PFSK-1 (cell line): ENCODE results near the gene MLC1.

Experiments
- FOXP2 ChIP-seq: optimal IDR thresholded peaks from 2 replicates; pipeline ENCODE3; 2011; ENCODE audit warnings: borderline replicate concordance, control low read depth, inconsistent platforms; ENCODE audit not compliant: insufficient read depth; ENCODE audit errors: extremely low read length, extremely low read depth
- POLR2AphosphoS5 ChIP-seq: IDR thresholded peaks from 2 replicates; pipeline ENCODE4 v1.6.1; 2012; ENCODE audit warnings: low read depth, mild to moderate bottlenecking, control low read depth, low read length, moderate library complexity
- SIN3A ChIP-seq: IDR thresholded peaks from 2 replicates; pipeline ENCODE4 v1.6.1; 2012; ENCODE audit warnings: mild to moderate bottlenecking, low read length, moderate library complexity, borderline replicate concordance; ENCODE audit not compliant: insufficient read depth
- TAF1 ChIP-seq: IDR thresholded peaks from 2 replicates; pipeline ENCODE4 v1.6.1; 2012; ENCODE audit warnings: low read length, control low read depth, borderline replicate concordance; ENCODE audit not compliant: insufficient read depth
- TF ChIP-seq, protein P1 (sequence below), 2 experiments: IDR thresholded peaks; 2 replicates each; pipeline versions ENCODE4 v1.6.1 to v1.8.0; 2011 to 2012; ENCODE audit warnings: low read depth in 2 of 2, low read length in 2 of 2, control low read depth in 1 of 2, inconsistent platforms in 1 of 2, mild to moderate bottlenecking in 1 of 2, moderate library complexity in 1 of 2; ENCODE audit not compliant: insufficient read depth in 1 of 2

Gene MLC1

DNA sequence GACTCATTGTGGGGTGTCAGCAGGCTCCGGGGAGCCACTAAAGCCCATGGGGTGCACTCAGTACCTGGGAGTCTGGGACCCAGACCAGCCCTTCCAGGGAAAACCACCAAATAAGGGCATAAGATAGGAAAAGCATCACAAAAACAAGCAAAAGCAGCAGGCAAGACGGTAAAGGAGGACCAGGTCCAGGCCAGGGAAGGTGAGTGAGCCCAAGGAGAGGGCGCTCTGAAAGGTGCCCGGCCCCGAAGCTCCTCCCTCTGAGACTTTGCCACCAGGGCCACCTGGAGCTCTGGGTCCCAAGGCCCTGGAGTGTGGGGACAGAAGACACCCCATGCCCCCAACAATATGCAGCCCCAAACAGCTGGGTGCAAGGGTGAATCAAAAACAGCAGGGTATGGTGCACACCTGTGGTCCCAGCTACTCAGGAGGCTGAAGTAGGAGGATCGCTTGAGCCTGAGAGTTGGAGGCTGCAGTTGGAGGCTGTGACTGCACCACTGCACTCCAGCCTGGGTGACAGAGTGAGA lies 67.5 kb downstream of the MLC1 start:
- TF ChIP-seq POLR2AphosphoS5, result no peak
- TF ChIP-seq FOXP2, result no peak
- TF ChIP-seq TAF1, result no peak
- TF ChIP-seq, protein P1, sequence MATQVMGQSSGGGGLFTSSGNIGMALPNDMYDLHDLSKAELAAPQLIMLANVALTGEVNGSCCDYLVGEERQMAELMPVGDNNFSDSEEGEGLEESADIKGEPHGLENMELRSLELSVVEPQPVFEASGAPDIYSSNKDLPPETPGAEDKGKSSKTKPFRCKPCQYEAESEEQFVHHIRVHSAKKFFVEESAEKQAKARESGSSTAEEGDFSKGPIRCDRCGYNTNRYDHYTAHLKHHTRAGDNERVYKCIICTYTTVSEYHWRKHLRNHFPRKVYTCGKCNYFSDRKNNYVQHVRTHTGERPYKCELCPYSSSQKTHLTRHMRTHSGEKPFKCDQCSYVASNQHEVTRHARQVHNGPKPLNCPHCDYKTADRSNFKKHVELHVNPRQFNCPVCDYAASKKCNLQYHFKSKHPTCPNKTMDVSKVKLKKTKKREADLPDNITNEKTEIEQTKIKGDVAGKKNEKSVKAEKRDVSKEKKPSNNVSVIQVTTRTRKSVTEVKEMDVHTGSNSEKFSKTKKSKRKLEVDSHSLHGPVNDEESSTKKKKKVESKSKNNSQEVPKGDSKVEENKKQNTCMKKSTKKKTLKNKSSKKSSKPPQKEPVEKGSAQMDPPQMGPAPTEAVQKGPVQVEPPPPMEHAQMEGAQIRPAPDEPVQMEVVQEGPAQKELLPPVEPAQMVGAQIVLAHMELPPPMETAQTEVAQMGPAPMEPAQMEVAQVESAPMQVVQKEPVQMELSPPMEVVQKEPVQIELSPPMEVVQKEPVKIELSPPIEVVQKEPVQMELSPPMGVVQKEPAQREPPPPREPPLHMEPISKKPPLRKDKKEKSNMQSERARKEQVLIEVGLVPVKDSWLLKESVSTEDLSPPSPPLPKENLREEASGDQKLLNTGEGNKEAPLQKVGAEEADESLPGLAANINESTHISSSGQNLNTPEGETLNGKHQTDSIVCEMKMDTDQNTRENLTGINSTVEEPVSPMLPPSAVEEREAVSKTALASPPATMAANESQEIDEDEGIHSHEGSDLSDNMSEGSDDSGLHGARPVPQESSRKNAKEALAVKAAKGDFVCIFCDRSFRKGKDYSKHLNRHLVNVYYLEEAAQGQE (IDR thresholded peaks at IDR 0.05; ENCODE audit: insufficient read depth in 1 of 2, low read depth in 2 of 2, low read length in 2 of 2), result no peak
- no peak for TF ChIP-seq SIN3A

DNA sequence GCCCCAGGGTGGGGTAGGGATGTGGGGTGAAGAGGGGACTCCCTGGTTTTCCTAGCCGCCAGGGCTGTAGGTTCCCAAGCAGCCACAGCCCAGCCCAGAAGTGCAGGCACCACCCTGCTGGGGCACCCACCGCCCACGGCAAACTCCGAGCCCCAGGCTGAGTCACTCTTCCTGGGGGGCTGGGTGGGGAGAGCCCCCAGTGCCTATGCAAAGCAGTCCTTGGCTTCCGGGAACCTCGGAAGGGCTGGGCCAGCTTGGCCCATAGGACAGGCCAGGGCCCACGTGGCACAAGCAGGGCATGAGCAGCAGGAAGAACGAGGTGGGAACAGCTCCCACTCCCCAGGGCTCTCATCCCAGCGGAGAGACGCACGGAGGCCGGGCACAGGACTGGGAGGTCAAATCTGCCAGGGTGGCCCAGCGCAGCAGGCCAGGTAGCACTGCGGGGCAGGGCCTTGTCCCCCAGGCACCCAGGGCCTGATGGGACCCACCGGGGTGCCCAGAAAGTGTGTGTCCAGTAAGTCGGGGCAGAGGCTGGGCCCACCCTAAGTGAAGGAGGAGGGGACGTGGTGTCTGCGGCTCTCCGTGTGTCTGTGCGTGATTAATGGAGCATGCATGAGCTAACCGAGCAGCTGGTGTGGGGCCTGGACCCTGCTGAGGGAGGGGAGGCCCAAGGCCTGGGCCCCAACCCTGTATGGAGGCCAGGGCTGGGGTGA lies 68.1 kb downstream of the MLC1 start:
- TF ChIP-seq, protein P1 (IDR thresholded peaks at IDR 0.05; ENCODE audit: insufficient read depth in 1 of 2, low read depth in 2 of 2, low read length in 2 of 2), result no peak
- TF ChIP-seq POLR2AphosphoS5 (no peak), TAF1 (no peak)

DNA sequence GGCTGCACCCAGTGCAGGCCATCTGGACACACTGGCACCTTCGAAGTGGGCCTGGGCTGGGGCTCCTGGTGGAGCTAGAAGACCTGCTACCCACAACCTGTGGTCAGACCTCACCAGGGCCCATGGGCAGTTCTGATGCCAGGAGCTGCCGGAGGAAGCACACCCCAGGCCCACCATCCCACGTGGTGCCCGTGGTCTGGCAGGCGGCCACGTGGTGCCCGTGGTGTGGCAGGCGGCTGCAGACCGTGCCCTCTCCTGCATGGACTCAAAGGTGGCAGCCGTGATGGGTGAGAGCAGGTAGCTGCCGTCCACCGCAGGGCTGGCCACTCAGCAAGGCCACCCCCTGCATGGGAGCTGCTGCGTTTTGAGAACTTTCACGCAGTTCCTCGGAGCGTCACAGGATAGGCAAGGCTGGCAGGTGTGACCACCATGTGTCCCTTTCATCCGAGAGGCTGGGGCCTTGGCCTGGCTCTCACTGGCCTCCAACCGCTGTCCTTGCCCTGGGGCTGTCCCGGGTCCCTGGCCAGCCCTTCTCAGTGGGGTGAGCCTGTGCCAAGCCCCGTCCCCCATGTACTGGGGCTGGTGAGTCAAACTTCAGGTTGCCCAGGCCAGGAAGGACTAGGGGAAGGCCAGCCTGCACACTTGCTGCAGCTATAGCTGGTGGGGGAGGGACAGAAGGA lies 68.8 kb downstream of the MLC1 start:
- no peak for TF ChIP-seq FOXP2

- TF ChIP-seq FOXP2 (no peak), POLR2AphosphoS5 (no peak)
Measured at GRCh38 chr22:50015451-50016307, 69.5 kb downstream of the MLC1 start.

GRCh38 chr22:50014655-50015401 lies 70.4 kb downstream of the MLC1 start:
- TF ChIP-seq, protein P1 (IDR thresholded peaks at IDR 0.05; ENCODE audit: insufficient read depth in 1 of 2, low read depth in 2 of 2, low read length in 2 of 2), result no peak
- TF ChIP-seq SIN3A (no peak), POLR2AphosphoS5 (no peak), FOXP2 (no peak), TAF1 (no peak)

GRCh38 chr22:50014053-50014501 lies 71.1 kb downstream of the MLC1 start:
- no peak for TF ChIP-seq POLR2AphosphoS5
- TF ChIP-seq, protein P1 (IDR thresholded peaks at IDR 0.05; ENCODE audit: insufficient read depth in 1 of 2, low read depth in 2 of 2, low read length in 2 of 2), result no peak
- no peak for TF ChIP-seq TAF1
- no peak for TF ChIP-seq SIN3A
- no peak for TF ChIP-seq FOXP2
